Right cardiac atrium (tissue), 5 donors: ENCODE measurements around the gene HGS. TPM values are rescaled to one million over a fixed set of nuclear protein-coding genes. Genes with fewer than 3 reads are reported as not detected.
"Not testable (repeated sequence)": the region's sequence is repeated elsewhere in the genome, so short reads cannot be mapped to it uniquely, and the experiment has no call there.

Experiments used
- ATAC-seq, 2 donors: fragments of 200-7000 bp; cut with Tn5 transposase; one replicate each; pipeline versions ENCODE4 v1.8.0 to v1.9.1; 2020; ENCODE audit warnings: moderate library complexity in 2 of 2, mild to moderate bottlenecking in 1 of 2
- DNase-seq, 3 donors: peaks; one replicate each; pipeline ENCODE4 v3.0.0-alpha.2; 2020
- H3K27ac ChIP-seq: one replicate; pipeline ENCODE4 v1.5.1; 2013; ENCODE audit warnings: mild to moderate bottlenecking, low read length, control low read depth, moderate library complexity
- H3K27me3 ChIP-seq: one replicate; pipeline ENCODE4 v1.6.1; 2013; ENCODE audit not compliant: control insufficient read depth, insufficient read depth
- H3K4me1 ChIP-seq: one replicate; pipeline ENCODE4 v1.6.1; 2013; ENCODE audit warnings: low read length; ENCODE audit not compliant: control insufficient read depth, insufficient read depth
- H3K4me3 ChIP-seq: one replicate; pipeline ENCODE4 v1.5.1; 2013; ENCODE audit warnings: low read length, control low read depth
- H3K9me3 ChIP-seq: one replicate; pipeline ENCODE4 v1.6.1; 2013; ENCODE audit warnings: low read length; ENCODE audit not compliant: control insufficient read depth
- WGBS: extraction: QIAGEN DNeasy Blood & Tissue Kit; methylation state at CpG from one replicate; pipeline ENCODE4 v1.1.7; 2013; 5-methylcytosine and 5-hydroxymethylcytosine counted together
- intact Hi-C, 4 donors: fragments of 100-400 bp; cut with DNase I; formaldehyde crosslinking; loops; one replicate each; pipeline versions ENCODE4 v1.11.0 to v1.14.0; 2022 to 2023
- polyA plus RNA-seq: library from polyadenylated mRNA; stranded (reverse); fragments of 200-250 nt; gene quantifications from one replicate; pipeline ENCODE4 v1.2.3, GENCODE V29; 2013
- total RNA-seq, 4 donors: library from RNA; stranded (reverse); fragmentation: NEBNext Ultra II Directional; extraction: Animal tissue kit (Norgen Biotek cat#: 25700); gene quantifications; one replicate each; pipeline ENCODE4 v1.2.1, GENCODE V29; 2021
- donor health status: healthy with polysubstance abuse.
- donor health status: DM: no; HTN: yes; CAD: no.
- donor health status: DM: no; HTN: no; CAD: no.
- donor health status: DM: no; HTN: yes; CAD: no; lungs with severe emphysema.
- donor health status: DM: yes; HTN: yes; CAD: no.

The HGS gene
- total and polyA plus RNA-seq, 5 donors: 42.1 to 50.3 (median 48.6) TPM

GRCh38 chr17:81673561-81674258, 10.1 kb upstream of the HGS start:
- WGBS: 78% methylated on average over 18 of the region's 18 CpGs
- Histone ChIP-seq H3K4me1 (no peaks in the 10 kb centered on the region), H3K4me3 (no peak overlapping the region), H3K27ac (no peak overlapping the region), H3K9me3 (no peaks in the 10 kb centered on the region), H3K27me3 (no peaks in the 10 kb centered on the region)
- ATAC-seq (no peak), DNase-seq (peak in 1 of 3 donors; percentile 56)
- intact Hi-C loops: no loop called here

- H3K27me3 ChIP-seq, H3K4me1 ChIP-seq, ATAC-seq, H3K4me3 ChIP-seq, H3K27ac ChIP-seq, H3K9me3 ChIP-seq, intact Hi-C loops, DNase-seq: not testable (repeated sequence)
- WGBS: 37% methylated on average over 18 of the region's 18 CpGs
Measured at GRCh38 chr17:81675515-81676221, 8.1 kb upstream of the HGS start.

GRCh38 chr17:81676906-81677305, 6.9 kb upstream of the HGS start:
- no peaks in the 10 kb centered on the region for H3K27me3 ChIP-seq
- H3K4me1 ChIP-seq: no peaks in the 10 kb centered on the region
- H3K9me3 ChIP-seq: no peaks in the 10 kb centered on the region
- WGBS: 89% methylated on average over 17 of the region's 17 CpGs
- no peak overlapping the region for H3K4me3 ChIP-seq
- DNase-seq (no peak), ATAC-seq (peak; percentile 5 to 15)
- intact Hi-C loops: no loop called here
- H3K27ac ChIP-seq: no peak overlapping the region

- 69% methylated on average over 11 of the region's 11 CpGs for WGBS
- ATAC-seq (no peak), DNase-seq (no peak)
- intact Hi-C loops: no loop called here
- Histone ChIP-seq H3K4me3 (no peak overlapping the region), H3K27ac (peak overlapping the region; percentile 37), H3K9me3 (no peaks in the 10 kb centered on the region), H3K27me3 (no peaks in the 10 kb centered on the region), H3K4me1 (peaks cover 5% of the 10 kb centered on the region)
Measured at GRCh38 chr17:81680150-81680549, 3.7 kb upstream of the HGS start.

- H3K4me3 ChIP-seq: no peak overlapping the region
- intact Hi-C loops: no loop called here
- DNase-seq: no peak
- H3K27ac ChIP-seq: no peak overlapping the region
- WGBS: 66% methylated on average over 17 of the region's 17 CpGs
- H3K9me3 ChIP-seq: no peaks in the 10 kb centered on the region
- no peak for ATAC-seq
- peaks cover 6% of the 10 kb centered on the region for H3K4me1 ChIP-seq
- no peaks in the 10 kb centered on the region for H3K27me3 ChIP-seq
Measured at GRCh38 chr17:81681672-81682071, 2.1 kb upstream of the HGS start.

GRCh38 chr17:81682565-81683207, 1.1 kb upstream of the HGS start:
- Histone ChIP-seq H3K27ac (no peak overlapping the region), H3K27me3 (no peaks in the 10 kb centered on the region), H3K9me3 (no peaks in the 10 kb centered on the region), H3K4me3 (peak overlapping the region; percentile 71), H3K4me1 (peaks cover 6% of the 10 kb centered on the region)
- 32% methylated on average over 19 of the region's 19 CpGs for WGBS
- DNase-seq (peak in 1 of 3 donors; percentile 30), ATAC-seq (no peak)
- intact Hi-C loops: no loop called here

- under 1% methylated on average over 37 of the region's 37 CpGs for WGBS
- intact Hi-C loops: no loop called here
Measured at GRCh38 chr17:81683208-81683583, 615 bp upstream of the HGS start.

GRCh38 chr17:81684442-81684911, 666 bp downstream of the HGS start:
- intact Hi-C loops: no loop called here
- WGBS: 5% methylated on average over 16 of the region's 16 CpGs

More at GRCh38 chr17:81683208-81683583, 615 bp upstream of the HGS start:
- Histone ChIP-seq H3K4me3 (peak overlapping the region; percentile 71), H3K27ac (peak overlapping the region; percentile 34), H3K27me3 (no peaks in the 10 kb centered on the region), H3K4me1 (peaks cover 6% of the 10 kb centered on the region), H3K9me3 (no peaks in the 10 kb centered on the region)
- DNase-seq: no peak
- ATAC-seq: peak in 1 of 2 donors; percentile 45

GRCh38 chr17:81685108-81685507, 1.3 kb downstream of the HGS start:
- DNase-seq (no peak), ATAC-seq (no peak)
- H3K9me3 ChIP-seq: no peaks in the 10 kb centered on the region
- 78% methylated on average over 12 of the region's 12 CpGs for WGBS
- intact Hi-C loops: no loop called here
- H3K27ac ChIP-seq: no peak overlapping the region
- peak overlapping the region; percentile 97 for H3K4me3 ChIP-seq
- H3K4me1 ChIP-seq: peaks cover 6% of the 10 kb centered on the region
- no peaks in the 10 kb centered on the region for H3K27me3 ChIP-seq

More at GRCh38 chr17:81684442-81684911, 666 bp downstream of the HGS start:
- Histone ChIP-seq H3K27me3 (no peaks in the 10 kb centered on the region), H3K9me3 (no peaks in the 10 kb centered on the region), H3K4me1 (peaks cover 6% of the 10 kb centered on the region), H3K4me3 (peak overlapping the region; percentile 97), H3K27ac (no peak overlapping the region)
- no peak for DNase-seq
- ATAC-seq: peak in 1 of 2 donors; percentile 13

- peaks cover 6% of the 10 kb centered on the region for H3K4me1 ChIP-seq
- no peak overlapping the region for H3K4me3 ChIP-seq
- no peaks in the 10 kb centered on the region for H3K9me3 ChIP-seq
- H3K27ac ChIP-seq: no peak overlapping the region
- no peaks in the 10 kb centered on the region for H3K27me3 ChIP-seq
- intact Hi-C loops: no loop called here
- ATAC-seq (no peak), DNase-seq (no peak)
- 92% methylated on average over 20 of the region's 20 CpGs for WGBS
Measured at GRCh38 chr17:81686614-81687013, 2.8 kb downstream of the HGS start.
